H1 (cell line): ENCODE data around the gene PLCL1. TPM values are rescaled to one million over a fixed set of nuclear protein-coding genes. Genes with fewer than 3 reads are reported as not detected.

Experiments
- CTCF ChIA-PET: fragments of 300-600 bp; sonication (Branson Sonifier 250); formaldehyde crosslinking; loops from one replicate; lab custom pipeline; 2021; ENCODE audit not compliant: partially characterized antibody; lab: Charles Lee
- POLR2A ChIA-PET: fragments of 300-600 bp; sonication (Branson Sonifier 250); formaldehyde crosslinking; loops from one replicate; lab custom pipeline; 2021; ENCODE audit warnings: inconsistent platforms; ENCODE audit not compliant: partially characterized antibody; lab: Charles Lee
- DNase-seq, 2 experiments: peaks; one replicate each; pipeline versions ENCODE4 v3.0.0 to v3.0.0-alpha.2; 2010 to 2022; ENCODE audit warnings: low spot score in 2 of 2, low read depth in 1 of 2, mixed read lengths in 1 of 2
- FAIRE-seq: peaks from 2 replicates; lab custom pipeline; 2011; peaks lifted over from hg19 to GRCh38; lab: Jason Lieb, UNC
- H2AFZ ChIP-seq: 2 replicates; pipeline ENCODE4 v1.8.1; 2012; ENCODE audit warnings: low read length, inconsistent platforms
- H2AK5ac ChIP-seq: 2 replicates; pipeline ENCODE4 v1.6.1; 2013; ENCODE audit warnings: low read depth, low read length
- H2BK120ac ChIP-seq: replicated peaks from 2 replicates; pipeline ENCODE3; 2013; ENCODE audit warnings: low read depth, low read length, inconsistent platforms
- H2BK12ac ChIP-seq: 2 replicates; pipeline ENCODE4 v1.6.1; 2013; ENCODE audit warnings: low read depth, low read length
- H2BK15ac ChIP-seq: 2 replicates; pipeline ENCODE4 v1.6.1; 2013; ENCODE audit warnings: low read length
- H2BK20ac ChIP-seq: 2 replicates; pipeline ENCODE4 v1.6.1; 2013; ENCODE audit warnings: low read length
- H2BK5ac ChIP-seq: 2 replicates; pipeline ENCODE4 v1.6.1; 2013; ENCODE audit warnings: low read depth, low read length
- H3K14ac ChIP-seq: 2 replicates; pipeline ENCODE4 v1.6.1; 2013; ENCODE audit warnings: inconsistent platforms; ENCODE audit not compliant: insufficient read length
- H3K18ac ChIP-seq: 2 replicates; pipeline ENCODE4 v1.6.1; 2013; ENCODE audit warnings: low read length; ENCODE audit errors: extremely low read depth
- H3K23ac ChIP-seq: 2 replicates; pipeline ENCODE4 v1.6.1; 2013; ENCODE audit warnings: inconsistent platforms; ENCODE audit not compliant: insufficient read length
- H3K23me2 ChIP-seq: 2 replicates; pipeline ENCODE4 v1.6.1; 2013; ENCODE audit warnings: low read depth, low read length
- H3K27ac ChIP-seq: 2 replicates; pipeline ENCODE4 v1.6.1; 2011; ENCODE audit warnings: low read depth, low read length, inconsistent platforms
- H3K27me3 ChIP-seq, 4 experiments: replicated peaks in 1 of 4; 1 replicate in 1 of 4; 2 replicates in 3 of 4; pipeline versions ENCODE4 v1.6.1 to v1.8.1; 2011 to 2013; ENCODE audit warnings: low read length in 3 of 4, mild to moderate bottlenecking in 3 of 4, inconsistent platforms in 2 of 4, mixed read lengths in 2 of 4, moderate library complexity in 1 of 4; ENCODE audit not compliant: control insufficient read depth in 3 of 4, insufficient read depth in 3 of 4; ENCODE audit errors: extremely low read depth in 1 of 4
- H3K36me3 ChIP-seq, 4 experiments: 2 replicates each; pipeline versions ENCODE4 v1.6.1 to v1.8.1; 2011 to 2013; ENCODE audit warnings: mild to moderate bottlenecking in 4 of 4, low read length in 3 of 4, moderate library complexity in 2 of 4, control low read depth in 1 of 4, inconsistent platforms in 1 of 4; ENCODE audit not compliant: insufficient read depth in 4 of 4, control insufficient read depth in 2 of 4
- H3K4ac ChIP-seq: replicated peaks from 2 replicates; pipeline ENCODE3; 2013; ENCODE audit warnings: low read length, low read depth, mixed read lengths, inconsistent platforms; ENCODE audit not compliant: insufficient read length
- H3K4me1 ChIP-seq, 4 experiments: replicated peaks in 1 of 4; 1 replicate in 1 of 4; 2 replicates in 3 of 4; pipeline versions ENCODE4 v1.6.1 to v1.8.1; 2011 to 2013; ENCODE audit warnings: low read length in 3 of 4, inconsistent platforms in 2 of 4, mixed read lengths in 1 of 4; ENCODE audit not compliant: insufficient read depth in 4 of 4, control insufficient read depth in 3 of 4
- H3K4me2 ChIP-seq, 2 experiments: 2 replicates each; pipeline versions ENCODE4 v1.6.1 to v1.8.1; 2011 to 2013; ENCODE audit warnings: low read depth in 2 of 2, low read length in 2 of 2, control low read depth in 1 of 2, inconsistent platforms in 1 of 2, mild to moderate bottlenecking in 1 of 2; ENCODE audit not compliant: insufficient read depth in 1 of 2
- H3K4me3 ChIP-seq, 4 experiments: fragments of 200-600, 300-600 bp in 1 of 4; sonication (generic), shearing (Covaris generic), sonication (Bioruptor Twin) in 1 of 4; 2 replicates each; pipeline versions ENCODE4 v1.5.1 to v1.8.1; 2011 to 2016; ENCODE audit warnings: low read length in 4 of 4, low read depth in 3 of 4, control low read depth in 2 of 4, inconsistent platforms in 2 of 4, mild to moderate bottlenecking in 2 of 4, mixed read lengths in 1 of 4, moderate library complexity in 1 of 4; ENCODE audit not compliant: insufficient read depth in 2 of 4; ENCODE audit errors: extremely low read depth in 1 of 4
- H3K56ac ChIP-seq: replicated peaks from 2 replicates; pipeline ENCODE3; 2013; ENCODE audit warnings: low read depth, mild to moderate bottlenecking, mixed read lengths, low read length, inconsistent platforms; ENCODE audit not compliant: insufficient read length
- H3K79me1 ChIP-seq: 2 replicates; pipeline ENCODE4 v1.6.1; 2013; ENCODE audit warnings: low read depth, low read length, control low read depth
- H3K79me2 ChIP-seq, 2 experiments: 2 replicates each; pipeline versions ENCODE4 v1.6.1 to v1.8.1; 2012 to 2013; ENCODE audit warnings: low read length in 2 of 2, mild to moderate bottlenecking in 2 of 2, inconsistent platforms in 1 of 2; ENCODE audit not compliant: insufficient read depth in 2 of 2, control insufficient read depth in 1 of 2
- H3K9ac ChIP-seq, 4 experiments: replicated peaks in 1 of 4; 1 replicate in 1 of 4; 2 replicates in 3 of 4; pipeline versions ENCODE4 v1.6.1 to v1.8.1; 2011 to 2013; ENCODE audit warnings: low read depth in 3 of 4, low read length in 3 of 4, control low read depth in 2 of 4, mild to moderate bottlenecking in 2 of 4, moderate library complexity in 2 of 4, inconsistent platforms in 1 of 4; ENCODE audit errors: extremely low read depth in 1 of 4
- H3K9me3 ChIP-seq, 2 experiments: 2 replicates each; pipeline versions ENCODE4 v1.6.1 to v1.8.1; 2012 to 2013; ENCODE audit warnings: mild to moderate bottlenecking in 2 of 2, moderate library complexity in 2 of 2, control low read depth in 1 of 2, inconsistent platforms in 1 of 2, low read depth in 1 of 2, low read length in 1 of 2, mixed read lengths in 1 of 2; ENCODE audit not compliant: insufficient read depth in 2 of 2
- H4K20me1 ChIP-seq, 2 experiments: replicated peaks in 1 of 2; 2 replicates each; pipeline versions ENCODE3 to v1.8.1; 2011 to 2013; ENCODE audit warnings: inconsistent platforms in 2 of 2, low read length in 2 of 2, mild to moderate bottlenecking in 1 of 2; ENCODE audit not compliant: insufficient read depth in 2 of 2, control insufficient read depth in 1 of 2
- H4K5ac ChIP-seq: 2 replicates; pipeline ENCODE4 v1.6.1; 2013; ENCODE audit warnings: low read length, low read depth, mixed read lengths, inconsistent platforms; ENCODE audit not compliant: insufficient read length
- H4K8ac ChIP-seq: 2 replicates; pipeline ENCODE4 v1.8.0; 2013; ENCODE audit warnings: mild to moderate bottlenecking, moderate library complexity, low read length, inconsistent platforms; ENCODE audit not compliant: insufficient read depth; ENCODE audit errors: extremely low read depth
- H4K91ac ChIP-seq: replicated peaks from 2 replicates; pipeline ENCODE3; 2013; ENCODE audit warnings: low read length, mixed read lengths, inconsistent platforms; ENCODE audit not compliant: insufficient read length
- polyA plus RNA-seq, 7 experiments: library from polyadenylated mRNA; depleted of rRNA in 3 of 7; stranded (reverse) in 5 of 7; unstranded in 2 of 7; fragments of >200 nt in 5 of 7; fragments of 200-250 nt in 2 of 7; gene quantifications; 1 replicate in 5 of 7; 2 replicates in 1 of 7; 4 replicates in 1 of 7; pipeline versions ENCODE4 v1.2.1 to v1.2.3, GENCODE V29; 2011 to 2013; ENCODE audit warnings: missing spikeins in 2 of 7, mixed read lengths in 2 of 7
- total RNA-seq: library from RNA; stranded (reverse); fragmentation: NEBNext Ultra II Directional; extraction: Animal tissue kit (Norgen Biotek cat#: 25700); gene quantifications from 2 replicates; pipeline ENCODE4 v1.2.1, GENCODE V29; 2021
- TF ChIP-seq, protein P1 (sequence below): fragments of 300-600 bp; sonication (generic); IDR thresholded peaks from 2 replicates; pipeline ENCODE4 v1.7.1; 2012; ENCODE audit warnings: low read length, moderate library complexity, mild to moderate bottlenecking, inconsistent platforms; ENCODE audit not compliant: insufficient replicate concordance

The PLCL1 gene
- total and polyA plus RNA-seq, 2 of the 8 experiments (the other 6 are each of a cell fraction or from before 2014, with no cell fraction given), result not detected

DNA sequence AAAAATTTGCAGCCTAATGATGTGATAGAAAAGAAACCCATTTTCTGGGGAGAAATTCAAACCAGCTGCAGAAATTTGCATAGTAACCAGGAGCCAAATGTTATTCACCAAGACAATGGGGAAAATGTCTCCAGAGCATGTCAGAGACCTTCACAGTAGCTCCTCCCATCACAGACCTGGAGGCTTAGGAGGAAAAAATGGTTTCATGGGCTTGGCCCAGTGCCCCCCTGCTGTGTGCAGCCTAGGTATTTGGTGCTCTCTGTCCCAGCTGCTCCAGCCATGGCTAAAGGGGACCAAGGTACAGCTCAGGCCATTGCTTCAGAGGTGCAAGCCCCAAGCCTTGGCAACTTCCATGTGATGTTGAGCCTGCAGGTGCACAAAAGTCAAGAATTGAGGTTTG, 352.9 kb downstream of the PLCL1 start:
- Histone ChIP-seq H3K4me2 (no peak overlapping the region), H2BK20ac (no peak overlapping the region)
- TF ChIP-seq, protein P1, sequence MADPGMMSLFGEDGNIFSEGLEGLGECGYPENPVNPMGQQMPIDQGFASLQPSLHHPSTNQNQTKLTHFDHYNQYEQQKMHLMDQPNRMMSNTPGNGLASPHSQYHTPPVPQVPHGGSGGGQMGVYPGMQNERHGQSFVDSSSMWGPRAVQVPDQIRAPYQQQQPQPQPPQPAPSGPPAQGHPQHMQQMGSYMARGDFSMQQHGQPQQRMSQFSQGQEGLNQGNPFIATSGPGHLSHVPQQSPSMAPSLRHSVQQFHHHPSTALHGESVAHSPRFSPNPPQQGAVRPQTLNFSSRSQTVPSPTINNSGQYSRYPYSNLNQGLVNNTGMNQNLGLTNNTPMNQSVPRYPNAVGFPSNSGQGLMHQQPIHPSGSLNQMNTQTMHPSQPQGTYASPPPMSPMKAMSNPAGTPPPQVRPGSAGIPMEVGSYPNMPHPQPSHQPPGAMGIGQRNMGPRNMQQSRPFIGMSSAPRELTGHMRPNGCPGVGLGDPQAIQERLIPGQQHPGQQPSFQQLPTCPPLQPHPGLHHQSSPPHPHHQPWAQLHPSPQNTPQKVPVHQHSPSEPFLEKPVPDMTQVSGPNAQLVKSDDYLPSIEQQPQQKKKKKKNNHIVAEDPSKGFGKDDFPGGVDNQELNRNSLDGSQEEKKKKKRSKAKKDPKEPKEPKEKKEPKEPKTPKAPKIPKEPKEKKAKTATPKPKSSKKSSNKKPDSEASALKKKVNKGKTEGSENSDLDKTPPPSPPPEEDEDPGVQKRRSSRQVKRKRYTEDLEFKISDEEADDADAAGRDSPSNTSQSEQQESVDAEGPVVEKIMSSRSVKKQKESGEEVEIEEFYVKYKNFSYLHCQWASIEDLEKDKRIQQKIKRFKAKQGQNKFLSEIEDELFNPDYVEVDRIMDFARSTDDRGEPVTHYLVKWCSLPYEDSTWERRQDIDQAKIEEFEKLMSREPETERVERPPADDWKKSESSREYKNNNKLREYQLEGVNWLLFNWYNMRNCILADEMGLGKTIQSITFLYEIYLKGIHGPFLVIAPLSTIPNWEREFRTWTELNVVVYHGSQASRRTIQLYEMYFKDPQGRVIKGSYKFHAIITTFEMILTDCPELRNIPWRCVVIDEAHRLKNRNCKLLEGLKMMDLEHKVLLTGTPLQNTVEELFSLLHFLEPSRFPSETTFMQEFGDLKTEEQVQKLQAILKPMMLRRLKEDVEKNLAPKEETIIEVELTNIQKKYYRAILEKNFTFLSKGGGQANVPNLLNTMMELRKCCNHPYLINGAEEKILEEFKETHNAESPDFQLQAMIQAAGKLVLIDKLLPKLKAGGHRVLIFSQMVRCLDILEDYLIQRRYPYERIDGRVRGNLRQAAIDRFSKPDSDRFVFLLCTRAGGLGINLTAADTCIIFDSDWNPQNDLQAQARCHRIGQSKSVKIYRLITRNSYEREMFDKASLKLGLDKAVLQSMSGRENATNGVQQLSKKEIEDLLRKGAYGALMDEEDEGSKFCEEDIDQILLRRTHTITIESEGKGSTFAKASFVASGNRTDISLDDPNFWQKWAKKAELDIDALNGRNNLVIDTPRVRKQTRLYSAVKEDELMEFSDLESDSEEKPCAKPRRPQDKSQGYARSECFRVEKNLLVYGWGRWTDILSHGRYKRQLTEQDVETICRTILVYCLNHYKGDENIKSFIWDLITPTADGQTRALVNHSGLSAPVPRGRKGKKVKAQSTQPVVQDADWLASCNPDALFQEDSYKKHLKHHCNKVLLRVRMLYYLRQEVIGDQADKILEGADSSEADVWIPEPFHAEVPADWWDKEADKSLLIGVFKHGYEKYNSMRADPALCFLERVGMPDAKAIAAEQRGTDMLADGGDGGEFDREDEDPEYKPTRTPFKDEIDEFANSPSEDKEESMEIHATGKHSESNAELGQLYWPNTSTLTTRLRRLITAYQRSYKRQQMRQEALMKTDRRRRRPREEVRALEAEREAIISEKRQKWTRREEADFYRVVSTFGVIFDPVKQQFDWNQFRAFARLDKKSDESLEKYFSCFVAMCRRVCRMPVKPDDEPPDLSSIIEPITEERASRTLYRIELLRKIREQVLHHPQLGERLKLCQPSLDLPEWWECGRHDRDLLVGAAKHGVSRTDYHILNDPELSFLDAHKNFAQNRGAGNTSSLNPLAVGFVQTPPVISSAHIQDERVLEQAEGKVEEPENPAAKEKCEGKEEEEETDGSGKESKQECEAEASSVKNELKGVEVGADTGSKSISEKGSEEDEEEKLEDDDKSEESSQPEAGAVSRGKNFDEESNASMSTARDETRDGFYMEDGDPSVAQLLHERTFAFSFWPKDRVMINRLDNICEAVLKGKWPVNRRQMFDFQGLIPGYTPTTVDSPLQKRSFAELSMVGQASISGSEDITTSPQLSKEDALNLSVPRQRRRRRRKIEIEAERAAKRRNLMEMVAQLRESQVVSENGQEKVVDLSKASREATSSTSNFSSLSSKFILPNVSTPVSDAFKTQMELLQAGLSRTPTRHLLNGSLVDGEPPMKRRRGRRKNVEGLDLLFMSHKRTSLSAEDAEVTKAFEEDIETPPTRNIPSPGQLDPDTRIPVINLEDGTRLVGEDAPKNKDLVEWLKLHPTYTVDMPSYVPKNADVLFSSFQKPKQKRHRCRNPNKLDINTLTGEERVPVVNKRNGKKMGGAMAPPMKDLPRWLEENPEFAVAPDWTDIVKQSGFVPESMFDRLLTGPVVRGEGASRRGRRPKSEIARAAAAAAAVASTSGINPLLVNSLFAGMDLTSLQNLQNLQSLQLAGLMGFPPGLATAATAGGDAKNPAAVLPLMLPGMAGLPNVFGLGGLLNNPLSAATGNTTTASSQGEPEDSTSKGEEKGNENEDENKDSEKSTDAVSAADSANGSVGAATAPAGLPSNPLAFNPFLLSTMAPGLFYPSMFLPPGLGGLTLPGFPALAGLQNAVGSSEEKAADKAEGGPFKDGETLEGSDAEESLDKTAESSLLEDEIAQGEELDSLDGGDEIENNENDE, result no peak

More for the DNA sequence above, 352.9 kb downstream of the PLCL1 start:
- H3K79me2 ChIP-seq, result no peaks in the 10 kb centered on the region
- CTCF ChIA-PET, result interaction anchor here (1.0 kb wide), 1 partner anchor 305 kb away, joined by 3 read pairs; no protein-coding TSS in a partner anchor
- no peak for FAIRE-seq
- H3K4ac ChIP-seq, result no peak overlapping the region
- no peaks in the 10 kb centered on the region for H3K23me2 ChIP-seq
- no peak overlapping the region for H3K27ac ChIP-seq
- no peak overlapping the region for H2BK120ac ChIP-seq
- no peak overlapping the region for H3K9ac ChIP-seq
- H3K4me3 ChIP-seq, result no peak overlapping the region
- H3K36me3 ChIP-seq, result no peaks in the 10 kb centered on the region; a peak in 1 of 8 replicates
- no peaks in the 10 kb centered on the region for H3K27me3 ChIP-seq
- H2AK5ac ChIP-seq, result no peak overlapping the region
- no peak overlapping the region for H2AFZ ChIP-seq
- no peak overlapping the region for H4K8ac ChIP-seq
- H3K4me1 ChIP-seq, result no peaks in the 10 kb centered on the region
- H3K79me1 ChIP-seq, result no peaks in the 10 kb centered on the region
- no peaks in the 10 kb centered on the region for H4K20me1 ChIP-seq
- H3K23ac ChIP-seq, result no peak overlapping the region
- no peak overlapping the region for H3K14ac ChIP-seq
- no peak overlapping the region for H2BK15ac ChIP-seq
- no peak overlapping the region for H4K91ac ChIP-seq
- no peak for DNase-seq
- H3K56ac ChIP-seq, result no peak overlapping the region
- no peak overlapping the region for H2BK5ac ChIP-seq
- peaks cover 7 to 8% of the 10 kb centered on the region in 2 experiments for H3K9me3 ChIP-seq
- POLR2A ChIA-PET, result interaction anchor here (0.7 kb wide), 1 partner anchor 25 kb away, joined by 3 read pairs; no protein-coding TSS in a partner anchor
- no peak overlapping the region for H2BK12ac ChIP-seq
- H3K18ac ChIP-seq, result no peak overlapping the region
- H4K5ac ChIP-seq, result no peak overlapping the region
